Kidney epithelial cell (primary cell): ENCODE measurements around the gene C2orf49. TPM values are rescaled to one million over a fixed set of nuclear protein-coding genes. Genes with fewer than 3 reads are reported as not detected.

Experiments used
- DNase-seq: peaks from one replicate; pipeline ENCODE4 v3.0.0-alpha.2; 2010; ENCODE audit warnings: low read depth
- H3K27me3 ChIP-seq: 2 replicates; pipeline ENCODE4 v1.6.0; 2011; ENCODE audit warnings: low read length; ENCODE audit not compliant: control insufficient read depth, insufficient read depth
- H3K36me3 ChIP-seq: 2 replicates; pipeline ENCODE4 v1.5.1; 2011; ENCODE audit warnings: low read length; ENCODE audit not compliant: control insufficient read depth, insufficient read depth
- H3K4me3 ChIP-seq: 2 replicates; pipeline ENCODE4 v1.5.1; 2011; ENCODE audit warnings: low read depth, mild to moderate bottlenecking, control low read depth, low read length
- total RNA-seq: library from RNA; depleted of rRNA; stranded (reverse); fragments of >200 nt; gene quantifications from 2 replicates; pipeline ENCODE4 v1.2.3, GENCODE V29; 2015
- TF ChIP-seq, protein P1 (sequence below): IDR thresholded peaks from 2 replicates; pipeline ENCODE4 v1.5.1; 2011; ENCODE audit warnings: mild to moderate bottlenecking, moderate library complexity, low read length, control low read depth, inconsistent platforms; ENCODE audit not compliant: insufficient read depth, poor library complexity, severe bottlenecking

Gene C2orf49
- total RNA-seq, 1 donor from 2014 or later: 29.5 TPM

DNA sequence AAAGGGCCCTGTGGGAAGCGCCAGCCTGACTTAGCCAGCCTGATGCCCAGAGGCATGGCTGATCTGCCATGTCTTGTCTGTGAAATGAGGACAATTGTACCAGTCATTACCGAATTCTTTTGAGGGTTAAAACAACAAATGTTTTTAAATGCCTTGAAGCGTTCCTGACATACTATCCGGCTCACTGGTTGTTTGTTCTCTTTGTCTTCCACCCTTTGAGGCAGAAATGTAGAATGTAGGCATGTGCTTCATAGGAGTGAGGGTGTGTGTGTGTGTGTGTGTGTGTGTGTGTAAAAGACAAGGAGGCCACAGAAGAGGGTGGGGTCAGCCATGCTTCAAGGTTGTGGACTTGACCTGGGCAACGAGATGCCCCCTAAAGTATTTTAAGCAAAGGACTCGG lies 43.3 kb upstream of the C2orf49 start:
- H3K36me3 ChIP-seq: peaks cover 2% of the 10 kb centered on the region
- no peaks in the 10 kb centered on the region for H3K27me3 ChIP-seq
- TF ChIP-seq, protein P1, sequence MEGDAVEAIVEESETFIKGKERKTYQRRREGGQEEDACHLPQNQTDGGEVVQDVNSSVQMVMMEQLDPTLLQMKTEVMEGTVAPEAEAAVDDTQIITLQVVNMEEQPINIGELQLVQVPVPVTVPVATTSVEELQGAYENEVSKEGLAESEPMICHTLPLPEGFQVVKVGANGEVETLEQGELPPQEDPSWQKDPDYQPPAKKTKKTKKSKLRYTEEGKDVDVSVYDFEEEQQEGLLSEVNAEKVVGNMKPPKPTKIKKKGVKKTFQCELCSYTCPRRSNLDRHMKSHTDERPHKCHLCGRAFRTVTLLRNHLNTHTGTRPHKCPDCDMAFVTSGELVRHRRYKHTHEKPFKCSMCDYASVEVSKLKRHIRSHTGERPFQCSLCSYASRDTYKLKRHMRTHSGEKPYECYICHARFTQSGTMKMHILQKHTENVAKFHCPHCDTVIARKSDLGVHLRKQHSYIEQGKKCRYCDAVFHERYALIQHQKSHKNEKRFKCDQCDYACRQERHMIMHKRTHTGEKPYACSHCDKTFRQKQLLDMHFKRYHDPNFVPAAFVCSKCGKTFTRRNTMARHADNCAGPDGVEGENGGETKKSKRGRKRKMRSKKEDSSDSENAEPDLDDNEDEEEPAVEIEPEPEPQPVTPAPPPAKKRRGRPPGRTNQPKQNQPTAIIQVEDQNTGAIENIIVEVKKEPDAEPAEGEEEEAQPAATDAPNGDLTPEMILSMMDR: no peak
- no peak overlapping the region for H3K4me3 ChIP-seq
- no peak for DNase-seq

DNA sequence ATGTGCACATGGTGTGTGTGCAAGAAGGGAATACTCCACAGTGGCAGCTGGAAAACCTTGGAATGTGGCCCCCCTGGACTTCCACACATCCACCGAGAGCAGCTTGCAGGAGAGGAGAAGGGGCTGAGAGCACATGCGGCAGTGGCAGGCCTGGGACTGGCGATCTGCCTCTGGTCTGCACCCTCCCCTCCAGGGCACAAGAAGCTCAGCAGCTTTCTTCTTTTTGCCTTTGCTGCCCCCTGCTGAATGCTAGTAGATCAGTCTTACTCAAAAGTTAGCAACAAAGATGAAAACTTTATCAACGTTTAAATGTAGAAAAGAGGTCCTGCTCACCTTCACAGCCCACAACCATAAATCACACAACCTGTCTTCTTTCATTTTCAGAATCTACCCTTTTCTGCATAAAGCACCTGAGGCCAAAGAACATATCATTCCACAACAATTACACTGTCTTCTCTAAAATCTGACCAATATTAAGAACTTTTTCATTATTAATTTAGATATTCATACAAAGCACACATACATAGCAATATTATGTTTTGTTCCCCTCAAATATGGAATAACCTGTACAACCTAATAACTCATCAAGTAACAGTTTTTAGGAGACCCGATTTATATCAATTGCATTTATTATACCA lies 42.4 kb upstream of the C2orf49 start:
- H3K36me3 ChIP-seq: peaks cover 2% of the 10 kb centered on the region
- TF ChIP-seq, protein P1: peak; percentile 69
- DNase-seq: no peak
- H3K4me3 ChIP-seq: no peak overlapping the region
- H3K27me3 ChIP-seq: no peaks in the 10 kb centered on the region

DNA sequence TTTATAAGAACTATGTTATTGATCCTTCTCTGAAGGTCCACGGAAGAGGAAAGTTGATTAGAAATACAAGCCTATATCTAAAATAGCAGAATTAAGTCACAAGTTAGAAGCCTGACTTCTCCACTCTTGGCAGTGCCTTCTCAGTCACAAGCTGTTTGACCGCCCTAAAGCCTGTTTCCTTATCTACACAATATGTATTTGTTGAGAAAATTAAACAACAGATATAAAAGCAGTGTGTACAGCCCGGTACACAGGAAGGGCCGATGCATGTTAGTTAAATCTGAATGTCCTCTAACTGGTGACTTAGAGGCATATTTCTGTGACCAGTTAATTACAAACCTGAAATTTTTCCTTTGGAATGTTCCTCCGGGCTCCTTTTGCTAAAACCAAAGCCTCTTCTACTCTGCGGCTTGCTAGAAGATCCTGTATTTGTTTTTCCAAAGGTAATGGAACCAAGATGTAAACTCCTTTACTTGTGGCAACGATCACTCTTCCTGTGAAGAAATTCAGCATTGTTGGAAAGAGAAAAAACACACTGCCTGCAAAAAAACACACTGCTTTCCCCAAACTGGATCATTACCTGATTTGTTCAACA lies 41.2 kb upstream of the C2orf49 start:
- TF ChIP-seq, protein P1: no peak
- H3K27me3 ChIP-seq: no peaks in the 10 kb centered on the region
- DNase-seq: no peak
- H3K36me3 ChIP-seq: peaks cover 2% of the 10 kb centered on the region
- no peak overlapping the region for H3K4me3 ChIP-seq

DNA sequence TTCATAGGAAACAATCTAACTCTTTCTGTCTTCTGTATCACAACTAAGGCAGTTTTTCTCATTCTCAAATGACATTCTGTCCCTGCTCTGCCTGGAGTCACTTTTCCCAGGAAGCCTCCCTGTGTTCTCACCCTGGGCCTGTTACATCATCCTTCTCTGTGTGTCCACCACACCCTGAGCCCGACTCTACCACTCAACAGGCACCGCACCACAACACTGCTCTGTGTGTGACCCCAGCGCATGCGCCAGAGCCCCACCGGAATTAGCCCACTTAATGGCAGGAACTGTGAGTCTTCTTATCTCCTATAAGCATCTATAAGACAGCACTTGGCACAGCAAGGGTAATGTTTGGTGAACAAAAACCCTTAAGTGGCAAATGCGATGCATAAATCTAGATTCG lies 40.1 kb upstream of the C2orf49 start:
- Histone ChIP-seq H3K27me3 (no peaks in the 10 kb centered on the region), H3K4me3 (no peak overlapping the region), H3K36me3 (peaks cover 2% of the 10 kb centered on the region)
- TF ChIP-seq, protein P1: no peak
- DNase-seq: no peak

DNA sequence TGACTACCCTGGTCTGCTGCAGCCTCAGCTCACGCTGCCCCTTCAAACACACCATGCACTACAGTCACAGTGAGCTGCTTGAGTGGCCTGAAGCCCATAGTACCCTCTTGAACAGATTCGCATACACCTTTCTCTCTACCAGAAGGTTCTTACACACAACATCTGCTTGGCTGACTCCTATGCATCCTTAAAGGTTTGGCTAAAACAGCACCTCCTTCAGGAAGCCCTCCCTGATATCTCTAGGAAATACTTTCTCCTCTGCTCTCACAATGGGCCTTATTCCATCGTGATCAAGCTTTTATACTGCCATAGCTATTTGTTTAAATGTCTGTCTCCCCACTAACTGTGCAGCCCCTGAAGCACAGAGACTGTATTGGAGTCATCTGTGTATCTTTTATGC lies 39.3 kb upstream of the C2orf49 start:
- Histone ChIP-seq H3K27me3 (no peaks in the 10 kb centered on the region), H3K4me3 (no peak overlapping the region), H3K36me3 (peaks cover 2% of the 10 kb centered on the region)
- TF ChIP-seq, protein P1: no peak
- no peak for DNase-seq

GRCh38 chr2:105299290-105299689 lies 38.0 kb upstream of the C2orf49 start:
- DNase-seq: no peak
- TF ChIP-seq, protein P1: no peak
- H3K36me3 ChIP-seq: peaks cover 2% of the 10 kb centered on the region
- no peak overlapping the region for H3K4me3 ChIP-seq
- no peaks in the 10 kb centered on the region for H3K27me3 ChIP-seq
